Activated T-cell treated with anti-CD3 and anti-CD28 coated beads for 48 hours (primary cell): ENCODE measurements around the gene STAB2.

Experiments used
- DNase-seq: peaks from one replicate; pipeline ENCODE4 v3.0.0-alpha.2; 2020; ENCODE audit warnings: low read depth

Gene STAB2

GRCh38 chr12:103690426-103690825, 103.4 kb downstream of the STAB2 start:
- no peak for DNase-seq

GRCh38 chr12:103691063-103691462, 104.0 kb downstream of the STAB2 start:
- DNase-seq, result no peak

GRCh38 chr12:103696101-103696500, 109.0 kb downstream of the STAB2 start:
- DNase-seq, result no peak

DNA sequence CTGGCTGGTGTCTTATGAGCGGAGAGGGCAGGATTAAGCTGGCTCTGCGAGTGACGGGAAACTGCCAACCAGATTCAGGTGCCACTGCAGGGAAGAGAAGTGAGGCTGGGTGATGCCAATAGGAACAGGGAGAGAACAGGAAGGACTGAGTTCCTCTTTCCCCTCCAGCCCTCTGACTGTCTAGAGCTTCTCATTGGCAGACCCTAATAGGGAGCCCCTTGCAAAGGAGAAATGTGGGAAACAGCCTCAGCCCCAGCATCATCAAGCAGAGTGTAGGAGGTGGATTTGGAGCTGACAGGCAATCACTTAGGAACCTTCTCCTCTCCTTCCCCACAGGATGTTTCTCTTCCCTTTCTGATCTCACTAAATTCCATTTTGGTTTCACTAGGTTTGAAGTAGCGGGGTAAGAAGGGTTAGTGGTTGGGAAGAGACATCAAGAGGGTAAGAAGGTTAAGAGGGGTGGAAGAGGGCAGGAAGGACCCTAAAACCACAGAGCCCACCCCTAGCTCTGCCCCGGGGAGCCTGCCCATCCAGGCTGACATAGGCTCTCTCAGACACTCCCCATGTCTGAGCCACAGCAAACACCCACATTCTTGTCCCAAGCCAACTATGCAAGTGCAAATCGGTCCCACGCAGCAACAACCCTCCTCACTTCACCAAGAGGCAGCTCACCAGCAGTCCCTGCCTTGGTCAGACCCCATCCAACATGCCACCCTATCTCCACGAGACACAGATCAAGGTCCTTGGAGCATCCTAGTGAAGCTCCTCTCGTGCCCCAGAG, 111.1 kb downstream of the STAB2 start:
- no peak for DNase-seq

DNA sequence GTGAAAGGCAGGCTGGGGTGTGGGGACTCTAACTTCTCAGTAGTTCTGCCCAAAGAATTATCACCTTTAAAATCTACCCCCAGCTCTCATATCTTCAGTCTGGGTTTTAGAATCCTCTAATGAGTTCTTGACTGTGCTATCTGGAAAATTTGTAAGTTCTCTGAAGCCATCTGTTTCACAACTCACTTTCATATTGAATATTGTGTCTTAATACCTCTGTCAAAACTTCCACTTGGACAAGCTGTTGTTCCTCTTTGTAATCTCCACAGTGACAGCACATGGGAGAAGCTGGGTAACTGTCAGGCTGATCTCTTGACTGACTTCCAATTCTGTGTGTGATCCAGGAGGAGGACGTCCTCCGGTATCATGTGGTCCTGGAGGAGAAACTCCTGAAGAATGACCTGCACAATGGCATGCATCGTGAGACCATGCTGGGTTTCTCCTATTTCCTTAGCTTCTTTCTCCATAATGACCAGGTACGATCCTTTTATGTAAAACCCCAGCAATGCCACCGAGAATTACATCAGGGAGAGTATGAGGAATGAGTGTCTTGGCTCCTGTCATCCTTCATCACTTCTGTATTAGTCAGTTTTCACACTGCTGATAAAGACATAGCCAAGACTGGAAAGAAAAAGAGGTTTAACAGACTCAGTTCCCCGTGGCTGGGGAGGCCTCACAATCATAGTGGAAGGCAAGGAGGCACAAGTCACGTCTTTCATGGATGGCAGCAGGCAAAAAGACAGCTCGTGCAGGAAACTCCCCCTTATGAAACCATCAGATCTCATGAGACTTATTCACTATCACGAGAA, 111.9 kb downstream of the STAB2 start:
- DNase-seq, result no peak

GRCh38 chr12:103705098-103705497, 118.0 kb downstream of the STAB2 start:
- DNase-seq, result no peak

GRCh38 chr12:103705927-103706326, 118.9 kb downstream of the STAB2 start:
- DNase-seq, result no peak

GRCh38 chr12:103707446-103707845, 120.4 kb downstream of the STAB2 start:
- no peak for DNase-seq

DNA sequence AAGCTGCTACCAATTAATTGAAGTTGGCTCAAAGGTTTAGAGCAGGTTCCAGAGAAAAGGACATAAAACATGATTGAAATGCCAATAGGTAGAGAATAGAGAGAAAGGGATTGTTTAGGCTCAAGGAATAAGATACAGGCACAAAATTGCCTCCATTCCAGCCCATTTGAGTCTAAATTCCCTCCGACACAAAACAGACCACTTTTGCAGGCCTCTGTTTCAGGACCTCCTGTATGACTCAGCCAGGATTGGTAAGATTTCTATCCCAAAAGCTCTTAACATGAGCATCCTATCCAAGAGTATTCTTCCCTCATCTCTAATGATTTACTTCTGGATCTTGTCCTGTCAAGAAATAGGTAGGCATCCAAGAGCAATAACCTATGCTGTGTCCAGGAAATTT, 123.5 kb downstream of the STAB2 start:
- no peak for DNase-seq

GRCh38 chr12:103712216-103712615, 125.1 kb downstream of the STAB2 start:
- no peak for DNase-seq

- DNase-seq, result no peak
These were observed 128.4 kb downstream of the STAB2 start for GRCh38 chr12:103715494-103715893.

GRCh38 chr12:103716517-103717196, 129.6 kb downstream of the STAB2 start:
- no peak for DNase-seq

DNA sequence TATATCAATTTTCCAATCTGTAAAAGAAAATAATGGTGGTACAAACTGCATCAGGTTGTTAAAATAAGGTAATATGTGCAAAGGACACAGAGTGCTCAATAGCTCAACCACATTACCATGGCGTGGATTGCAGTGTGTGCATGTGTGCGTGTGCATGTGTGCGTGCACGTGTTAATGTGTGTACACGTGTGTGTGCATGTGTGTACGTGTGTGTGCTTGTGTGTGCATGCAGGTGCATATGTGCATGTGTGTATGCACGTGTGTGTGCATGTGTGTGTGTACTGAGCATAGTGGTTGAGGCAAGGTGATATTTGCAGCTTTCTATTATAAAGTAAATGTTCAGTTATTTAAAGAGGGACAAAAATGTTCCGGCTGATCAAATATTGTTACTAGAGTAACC, 138.3 kb downstream of the STAB2 start:
- no peak for DNase-seq

DNA sequence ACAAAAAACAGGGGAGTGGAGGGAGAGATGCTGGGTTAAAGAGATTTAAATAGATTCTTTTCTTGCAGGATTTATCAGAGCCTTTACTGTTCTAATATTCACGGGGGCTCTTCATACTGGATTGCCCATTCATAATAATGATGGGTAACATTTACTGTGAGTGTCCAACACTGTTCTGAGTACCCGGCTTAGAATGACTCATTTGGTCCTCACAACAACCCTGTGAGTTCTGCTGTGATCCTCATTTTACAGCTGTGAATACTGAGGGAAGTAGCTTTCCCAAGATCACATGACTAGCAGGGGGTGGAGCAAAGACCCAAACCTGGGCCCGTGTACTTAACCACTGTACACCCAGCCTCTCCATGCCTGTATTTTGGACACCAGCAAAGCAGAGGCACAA, 140.6 kb downstream of the STAB2 start:
- no peak for DNase-seq

DNA sequence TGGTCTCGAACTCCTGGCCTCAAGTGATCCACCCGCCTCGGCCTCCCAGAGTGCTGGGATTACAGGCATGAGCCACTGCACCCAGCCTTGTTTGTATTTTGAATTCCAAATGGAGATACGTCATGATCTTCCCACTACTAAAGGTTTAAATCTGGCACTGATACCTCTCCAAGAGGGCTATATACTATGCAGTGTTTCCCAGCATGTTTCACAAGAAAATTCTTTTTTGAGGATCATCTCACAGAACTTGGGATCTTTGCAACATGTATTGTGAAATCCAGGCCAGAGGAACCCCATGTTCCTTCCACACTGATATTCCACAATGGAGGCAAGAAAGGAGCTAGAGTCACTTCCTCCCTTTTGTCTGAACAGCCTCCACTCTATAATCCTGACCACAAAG, 141.2 kb downstream of the STAB2 start:
- DNase-seq, result no peak

DNA sequence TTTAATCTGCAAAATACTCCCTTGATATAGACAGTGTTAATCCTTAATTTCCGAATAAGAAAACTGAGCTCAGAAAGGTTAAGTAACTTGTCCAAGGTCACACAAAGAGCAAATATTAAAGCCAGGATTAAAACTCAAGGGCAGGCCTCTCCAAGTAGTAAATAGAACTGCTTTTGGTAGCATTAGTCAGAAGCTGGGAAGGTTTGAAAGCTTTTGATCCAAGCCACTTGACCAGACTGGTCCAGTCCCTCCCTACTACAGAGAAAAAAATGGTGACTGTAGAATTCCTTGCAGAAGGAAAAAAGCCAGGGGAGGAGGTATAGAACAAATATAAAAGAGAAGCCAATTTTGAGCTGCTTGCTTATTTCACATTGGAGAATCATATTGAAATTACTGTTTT, 142.4 kb downstream of the STAB2 start:
- no peak for DNase-seq

- no peak for DNase-seq
These were observed 144.5 kb downstream of the STAB2 start for GRCh38 chr12:103731539-103731938.

DNA sequence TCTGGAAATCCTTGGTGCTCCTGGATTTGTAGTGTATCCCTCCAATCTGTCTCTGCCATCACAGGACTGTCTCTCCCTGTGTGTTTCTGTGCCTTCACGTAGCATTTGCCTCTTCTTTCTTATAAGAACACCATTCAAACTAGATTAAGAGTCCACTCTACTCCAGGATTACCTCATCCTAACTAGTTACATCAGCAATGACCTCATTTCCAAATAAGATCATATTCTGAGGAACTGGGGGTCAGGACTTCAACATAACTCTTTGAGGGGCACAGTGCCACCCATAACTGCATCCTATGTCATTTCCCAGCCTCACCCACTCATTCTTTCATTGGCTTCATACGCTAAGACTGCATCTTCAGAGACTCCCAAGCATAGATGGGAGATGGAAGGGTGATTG, 147.8 kb downstream of the STAB2 start:
- DNase-seq, result no peak

DNA sequence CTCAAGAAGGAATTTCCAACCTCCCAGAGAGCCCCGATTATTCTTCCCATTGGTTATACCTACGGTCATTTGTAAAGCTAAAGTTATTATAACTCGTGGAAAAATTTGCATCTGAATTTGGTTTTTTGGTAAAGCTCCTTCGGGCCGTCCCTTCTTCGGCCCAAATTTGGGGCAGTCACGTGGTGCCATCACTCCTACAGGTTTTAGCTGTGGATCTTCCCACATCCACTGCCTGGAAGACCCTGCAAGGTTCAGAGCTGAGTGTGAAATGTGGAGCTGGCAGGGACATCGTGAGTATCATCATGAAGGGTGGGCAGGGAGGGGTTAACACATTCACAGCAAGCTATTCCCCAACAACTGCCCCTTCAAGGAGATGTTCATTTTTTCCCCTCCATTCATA, 148.2 kb downstream of the STAB2 start:
- DNase-seq, result no peak

GRCh38 chr12:103736572-103736971, 149.5 kb downstream of the STAB2 start:
- DNase-seq, result no peak

DNA sequence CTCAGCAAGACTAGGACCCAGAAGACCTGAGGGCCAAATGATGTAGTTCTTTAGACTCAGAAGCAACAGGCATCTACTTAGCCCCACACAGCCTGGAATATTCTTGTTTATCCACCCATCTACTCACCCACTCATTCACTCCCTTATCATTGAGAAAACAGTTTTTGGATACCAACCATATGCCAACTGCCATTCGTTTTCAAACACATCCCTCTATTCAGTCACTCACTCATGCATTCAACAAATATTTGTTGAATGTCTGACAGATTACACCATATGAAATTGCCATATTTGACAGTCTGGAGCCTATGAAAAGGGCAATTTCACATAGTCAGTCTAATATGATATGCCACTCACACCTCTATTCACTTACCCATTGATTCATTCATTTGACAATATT, 150.8 kb downstream of the STAB2 start:
- no peak for DNase-seq

GRCh38 chr12:103742349-103742932, 155.4 kb downstream of the STAB2 start:
- DNase-seq, result no peak

- no peak for DNase-seq
These were observed 156.7 kb downstream of the STAB2 start for GRCh38 chr12:103743788-103744187.
